MM.1S (cell line): Measurements from ENCODE around the gene RBFOX1.

ENCODE experiments used
- DNase-seq: peaks from one replicate; pipeline ENCODE4 v3.0.0-alpha.2; 2015
- H2AFZ ChIP-seq: fragments of 300-600 bp; sonication (generic); 2 replicates; pipeline ENCODE4 v1.6.0; 2016; ENCODE audit warnings: antibody characterized with exemption, low read length
- H3F3A ChIP-seq: fragments of 300-600 bp; sonication (generic); 2 replicates; pipeline ENCODE4 v1.6.1; 2016; ENCODE audit warnings: mild to moderate bottlenecking, antibody characterized with exemption, low read length, moderate library complexity, mixed read lengths; ENCODE audit not compliant: insufficient read depth
- H3K27ac ChIP-seq: fragments of 300-600 bp; sonication (generic); 2 replicates; pipeline ENCODE4 v1.5.1; 2016; ENCODE audit warnings: mild to moderate bottlenecking, low read length
- H3K27me3 ChIP-seq: fragments of 300-600 bp; sonication (generic); replicated peaks from 2 replicates; pipeline ENCODE4 v1.6.0; 2016; ENCODE audit warnings: low read length; ENCODE audit not compliant: insufficient read depth
- H3K36me3 ChIP-seq: fragments of 300-600 bp; sonication (generic); replicated peaks from 2 replicates; pipeline ENCODE4 v1.6.1; 2016; ENCODE audit warnings: mild to moderate bottlenecking, low read length, mixed read lengths; ENCODE audit not compliant: insufficient read depth
- H3K4me1 ChIP-seq: fragments of 300-600 bp; sonication (generic); 2 replicates; pipeline ENCODE4 v1.6.1; 2016; ENCODE audit warnings: low read length, mixed read lengths
- H3K4me2 ChIP-seq: fragments of 300-600 bp; sonication (generic); 2 replicates; pipeline ENCODE4 v1.6.0; 2016; ENCODE audit warnings: low read depth, low read length
- H3K4me3 ChIP-seq: fragments of 300-600 bp; sonication (generic); 2 replicates; pipeline ENCODE4 v1.5.1; 2016; ENCODE audit warnings: low read length, mixed read lengths
- H3K79me2 ChIP-seq: fragments of 300-600 bp; sonication (generic); 2 replicates; pipeline ENCODE4 v1.6.1; 2016; ENCODE audit warnings: mixed run types, low read length, mixed read lengths
- H3K9ac ChIP-seq: fragments of 300-600 bp; sonication (generic); 2 replicates; pipeline ENCODE4 v1.6.1; 2016; ENCODE audit warnings: low read length, mixed read lengths
- H3K9me2 ChIP-seq: fragments of 300-600 bp; sonication (generic); replicated peaks from 2 replicates; pipeline ENCODE4 v1.6.1; 2016; ENCODE audit warnings: mild to moderate bottlenecking, low read length, mixed read lengths; ENCODE audit not compliant: insufficient read depth
- H3K9me3 ChIP-seq: fragments of 300-600 bp; sonication (generic); replicated peaks from 2 replicates; pipeline ENCODE4 v1.6.1; 2016; ENCODE audit warnings: mild to moderate bottlenecking, low read length, mixed read lengths; ENCODE audit not compliant: insufficient read depth
- H4K20me1 ChIP-seq: fragments of 300-600 bp; sonication (generic); 2 replicates; pipeline ENCODE4 v1.6.1; 2016; ENCODE audit warnings: mild to moderate bottlenecking, low read length, moderate library complexity, mixed read lengths; ENCODE audit not compliant: insufficient read depth
- EZH2 ChIP-seq: fragments of 300-600 bp; sonication (generic); optimal IDR thresholded peaks from 2 replicates; pipeline ENCODE3; 2017; ENCODE audit warnings: low read depth, mild to moderate bottlenecking, antibody characterized with exemption, low read length, mixed read lengths
- EZH2phosphoT487 ChIP-seq: fragments of 300-600 bp; sonication (generic); IDR thresholded peaks from 2 replicates; pipeline ENCODE4 v1.6.1; 2018; ENCODE audit warnings: antibody characterized with exemption, low read length
- TF ChIP-seq, protein P1 (sequence below): fragments of 300-600 bp; sonication (generic); IDR thresholded peaks from 2 replicates; pipeline ENCODE4 v1.5.1; 2016; ENCODE audit warnings: antibody characterized with exemption, low read length, mixed read lengths

RBFOX1 gene

DNA sequence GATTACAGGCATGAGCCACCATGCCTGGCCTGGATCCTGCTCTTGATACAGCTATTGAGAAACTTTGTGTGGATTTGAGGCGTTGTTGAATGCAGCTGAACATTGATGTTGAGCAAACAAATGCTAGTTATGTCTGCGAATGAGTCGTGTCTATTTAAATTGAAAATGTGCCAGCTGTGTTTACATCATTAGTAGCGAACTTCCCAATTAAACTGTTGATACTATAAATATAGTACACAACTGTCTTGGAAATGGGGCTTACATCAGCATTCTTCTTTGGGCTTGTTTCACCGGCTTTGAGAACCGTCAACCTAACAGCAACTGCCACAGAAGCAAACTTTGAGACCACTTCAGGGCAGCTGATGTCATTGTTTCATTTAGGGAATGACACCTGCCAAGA, 251.9 kb downstream of the RBFOX1 start:
- Histone ChIP-seq H3F3A (no peaks in the 10 kb centered on the region), H3K4me3 (no peak overlapping the region), H3K4me2 (no peak overlapping the region), H3K9me3 (no peaks in the 10 kb centered on the region), H3K9ac (no peak overlapping the region), H3K9me2 (no peaks in the 10 kb centered on the region), H3K4me1 (no peaks in the 10 kb centered on the region), H3K36me3 (no peaks in the 10 kb centered on the region), H2AFZ (no peak overlapping the region), H4K20me1 (no peaks in the 10 kb centered on the region), H3K79me2 (no peaks in the 10 kb centered on the region), H3K27me3 (no peaks in the 10 kb centered on the region), H3K27ac (no peak overlapping the region)
- no peak for DNase-seq
- TF ChIP-seq EZH2phosphoT487 (no peak), EZH2 (no peak)
- TF ChIP-seq, protein P1, sequence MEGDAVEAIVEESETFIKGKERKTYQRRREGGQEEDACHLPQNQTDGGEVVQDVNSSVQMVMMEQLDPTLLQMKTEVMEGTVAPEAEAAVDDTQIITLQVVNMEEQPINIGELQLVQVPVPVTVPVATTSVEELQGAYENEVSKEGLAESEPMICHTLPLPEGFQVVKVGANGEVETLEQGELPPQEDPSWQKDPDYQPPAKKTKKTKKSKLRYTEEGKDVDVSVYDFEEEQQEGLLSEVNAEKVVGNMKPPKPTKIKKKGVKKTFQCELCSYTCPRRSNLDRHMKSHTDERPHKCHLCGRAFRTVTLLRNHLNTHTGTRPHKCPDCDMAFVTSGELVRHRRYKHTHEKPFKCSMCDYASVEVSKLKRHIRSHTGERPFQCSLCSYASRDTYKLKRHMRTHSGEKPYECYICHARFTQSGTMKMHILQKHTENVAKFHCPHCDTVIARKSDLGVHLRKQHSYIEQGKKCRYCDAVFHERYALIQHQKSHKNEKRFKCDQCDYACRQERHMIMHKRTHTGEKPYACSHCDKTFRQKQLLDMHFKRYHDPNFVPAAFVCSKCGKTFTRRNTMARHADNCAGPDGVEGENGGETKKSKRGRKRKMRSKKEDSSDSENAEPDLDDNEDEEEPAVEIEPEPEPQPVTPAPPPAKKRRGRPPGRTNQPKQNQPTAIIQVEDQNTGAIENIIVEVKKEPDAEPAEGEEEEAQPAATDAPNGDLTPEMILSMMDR: no peak

DNA sequence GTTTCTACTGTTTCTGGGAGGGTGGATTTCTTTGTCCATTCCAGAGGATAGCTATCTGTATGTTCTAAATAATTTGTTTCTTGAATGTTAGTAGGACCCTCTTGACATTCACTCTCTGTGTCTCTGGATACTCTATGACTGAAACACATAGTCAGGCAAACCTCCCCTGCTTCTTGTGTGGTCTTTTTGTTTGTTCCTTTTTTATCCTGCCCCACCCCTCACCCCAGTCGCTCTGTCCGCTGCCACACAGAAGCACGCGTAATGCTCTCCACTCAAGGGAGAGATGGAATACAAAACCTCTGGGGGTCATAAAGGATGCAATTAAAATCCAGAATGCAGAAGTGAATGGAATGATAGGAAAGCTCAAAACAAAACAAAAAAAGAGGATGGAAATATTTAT, 253.1 kb downstream of the RBFOX1 start:
- H3K36me3 ChIP-seq: no peaks in the 10 kb centered on the region
- no peaks in the 10 kb centered on the region for H3K27me3 ChIP-seq
- H3K4me1 ChIP-seq: no peaks in the 10 kb centered on the region
- H3K4me3 ChIP-seq: no peak overlapping the region
- no peak overlapping the region for H2AFZ ChIP-seq
- DNase-seq: no peak
- no peak overlapping the region for H3K9ac ChIP-seq
- H3K9me2 ChIP-seq: no peaks in the 10 kb centered on the region
- no peak overlapping the region for H3K4me2 ChIP-seq
- TF ChIP-seq, protein P1: no peak
- TF ChIP-seq EZH2phosphoT487: no peak
- no peak for TF ChIP-seq EZH2
- no peaks in the 10 kb centered on the region for H3F3A ChIP-seq
- no peak overlapping the region for H3K27ac ChIP-seq
- no peaks in the 10 kb centered on the region for H3K79me2 ChIP-seq
- no peaks in the 10 kb centered on the region for H4K20me1 ChIP-seq
- H3K9me3 ChIP-seq: no peaks in the 10 kb centered on the region

DNA sequence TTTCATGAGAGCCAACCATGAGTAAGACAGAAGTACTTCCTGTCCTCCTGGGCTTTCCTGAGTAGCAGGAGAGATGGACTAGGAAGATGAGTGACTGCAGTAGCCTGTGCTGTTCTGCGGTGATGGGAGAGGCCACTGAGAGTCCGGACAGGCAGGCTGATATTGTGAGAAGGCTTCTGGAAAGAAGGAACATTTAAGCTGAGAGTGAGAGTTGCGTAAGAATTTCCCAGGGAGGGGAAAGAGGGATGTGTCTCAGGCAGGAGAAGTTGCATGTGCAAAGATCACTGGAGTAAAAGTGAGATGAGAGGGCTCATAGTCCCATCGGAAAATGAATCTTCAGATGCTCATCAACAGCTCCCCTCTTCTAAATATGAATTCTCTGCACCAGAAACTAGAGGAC, 258.3 kb downstream of the RBFOX1 start:
- no peaks in the 10 kb centered on the region for H3K36me3 ChIP-seq

More for the DNA sequence above, 258.3 kb downstream of the RBFOX1 start:
- no peaks in the 10 kb centered on the region for H3F3A ChIP-seq
- H3K9ac ChIP-seq: no peak overlapping the region
- H4K20me1 ChIP-seq: no peaks in the 10 kb centered on the region
- no peak for DNase-seq
- no peaks in the 10 kb centered on the region for H3K79me2 ChIP-seq
- H3K27ac ChIP-seq: no peak overlapping the region
- no peaks in the 10 kb centered on the region for H3K4me1 ChIP-seq
- TF ChIP-seq EZH2: no peak
- TF ChIP-seq, protein P1: no peak
- TF ChIP-seq EZH2phosphoT487: no peak
- H3K4me3 ChIP-seq: no peak overlapping the region
- H3K9me2 ChIP-seq: no peaks in the 10 kb centered on the region
- H2AFZ ChIP-seq: no peak overlapping the region
- H3K27me3 ChIP-seq: no peaks in the 10 kb centered on the region
- H3K9me3 ChIP-seq: no peaks in the 10 kb centered on the region
- no peak overlapping the region for H3K4me2 ChIP-seq
